H1 (cell line): ENCODE measurements around the gene BDKRB1. TPM values are rescaled to one million over a fixed set of nuclear protein-coding genes. Genes with fewer than 3 reads are reported as not detected.

Source experiments
- NANOG ChIP-seq: IDR thresholded peaks from 2 replicates; pipeline ENCODE4 v1.6.1; 2011; ENCODE audit warnings: low read length, low read depth, mild to moderate bottlenecking, inconsistent platforms; ENCODE audit not compliant: insufficient read depth, poor library complexity, severe bottlenecking
- polyA plus RNA-seq, 7 experiments: library from polyadenylated mRNA; depleted of rRNA in 3 of 7; stranded (reverse) in 5 of 7; unstranded in 2 of 7; fragments of >200 nt in 5 of 7; fragments of 200-250 nt in 2 of 7; gene quantifications; 1 replicate in 5 of 7; 2 replicates in 1 of 7; 4 replicates in 1 of 7; pipeline versions ENCODE4 v1.2.1 to v1.2.3, GENCODE V29; 2011 to 2013; ENCODE audit warnings: missing spikeins in 2 of 7, mixed read lengths in 2 of 7
- total RNA-seq: library from RNA; stranded (reverse); fragmentation: NEBNext Ultra II Directional; extraction: Animal tissue kit (Norgen Biotek cat#: 25700); gene quantifications from 2 replicates; pipeline ENCODE4 v1.2.1, GENCODE V29; 2021

Gene BDKRB1
- total and polyA plus RNA-seq, 2 of the 8 experiments (the other 6 are each of a cell fraction or from before 2014, with no cell fraction given): 0.27 TPM; not detected in 1

DNA sequence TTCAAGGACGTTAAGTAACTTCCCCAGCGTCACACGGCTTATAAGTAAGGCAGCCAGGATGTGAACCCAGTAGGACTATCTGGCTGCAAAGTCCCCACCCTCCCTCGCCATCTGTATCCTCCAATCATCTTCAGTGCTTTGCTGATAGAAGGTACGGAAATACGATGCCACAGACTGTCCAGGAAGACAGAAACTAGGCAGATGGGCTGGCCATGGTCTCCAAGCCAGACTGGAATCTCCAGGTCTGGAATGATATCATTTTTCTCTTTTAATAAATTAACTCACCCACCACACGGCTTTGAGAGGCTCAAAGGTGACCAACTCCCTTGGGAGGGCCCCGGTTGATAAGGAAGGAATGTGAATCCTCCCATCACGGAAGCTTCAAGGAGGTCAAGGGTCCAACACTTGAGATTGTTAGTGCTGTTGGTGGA, 16.3 kb upstream of the BDKRB1 start (continued):
- TF ChIP-seq NANOG: no peak
